ENCODE data around the gene OPA1.
"Not testable (repeated sequence)": the region's sequence is repeated elsewhere in the genome, so short reads cannot be mapped to it uniquely, and the experiment has no call there.

The OPA1 gene

DNA sequence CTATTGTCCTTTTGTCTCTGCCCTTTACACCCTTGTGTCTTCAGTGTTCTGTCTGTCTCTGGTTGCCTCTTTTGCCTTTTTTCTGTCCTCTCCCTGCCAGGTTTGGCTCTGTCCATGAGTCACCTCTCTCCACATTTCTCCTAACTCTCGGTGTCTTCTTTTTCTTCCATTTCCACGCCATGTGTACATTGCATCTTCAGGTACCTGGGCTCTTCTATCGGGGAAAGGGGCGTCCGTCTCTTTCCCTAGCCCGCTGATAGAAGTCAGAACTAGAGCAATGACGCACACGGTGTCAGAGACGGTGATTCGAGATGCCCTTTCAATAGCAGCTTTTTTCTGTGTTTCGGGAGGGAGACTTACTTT is 641 bp downstream of the OPA1 start:
- DNase-seq, result no peak

DNA sequence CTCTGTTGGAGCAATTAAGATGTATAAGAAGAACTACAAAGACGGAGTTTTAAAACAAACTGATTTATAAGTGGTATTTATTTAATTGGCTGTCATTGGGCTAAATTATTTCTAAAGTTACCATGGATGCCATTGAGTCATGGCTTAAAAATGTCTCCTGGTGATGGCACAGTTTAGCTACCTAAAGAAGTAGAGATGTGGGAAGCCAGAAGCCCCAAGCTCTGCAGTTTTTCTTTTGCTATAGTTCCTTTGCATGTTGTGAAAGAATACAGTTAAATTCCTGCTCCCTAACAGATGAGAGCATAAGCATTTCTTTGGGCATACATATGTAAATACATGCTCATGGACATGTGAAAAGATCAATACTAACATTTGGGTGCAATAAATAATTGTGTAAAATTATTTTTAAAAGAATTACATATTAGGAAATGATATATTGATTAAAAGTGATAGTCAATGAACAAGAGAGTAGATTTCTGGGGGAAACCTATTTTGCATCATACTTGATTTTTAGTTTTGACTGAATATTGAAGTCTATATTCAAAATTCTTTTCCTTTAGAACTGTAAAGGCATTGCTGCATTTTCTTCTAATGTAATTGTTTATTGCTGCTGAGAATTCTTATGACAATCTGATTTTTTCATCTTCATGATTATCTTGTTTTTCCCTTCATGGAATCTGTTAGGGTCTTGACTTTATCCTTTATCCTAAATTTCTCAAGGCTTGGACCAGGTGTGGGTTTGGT is 2.1 kb downstream of the OPA1 start:
- no peak for DNase-seq

DNA sequence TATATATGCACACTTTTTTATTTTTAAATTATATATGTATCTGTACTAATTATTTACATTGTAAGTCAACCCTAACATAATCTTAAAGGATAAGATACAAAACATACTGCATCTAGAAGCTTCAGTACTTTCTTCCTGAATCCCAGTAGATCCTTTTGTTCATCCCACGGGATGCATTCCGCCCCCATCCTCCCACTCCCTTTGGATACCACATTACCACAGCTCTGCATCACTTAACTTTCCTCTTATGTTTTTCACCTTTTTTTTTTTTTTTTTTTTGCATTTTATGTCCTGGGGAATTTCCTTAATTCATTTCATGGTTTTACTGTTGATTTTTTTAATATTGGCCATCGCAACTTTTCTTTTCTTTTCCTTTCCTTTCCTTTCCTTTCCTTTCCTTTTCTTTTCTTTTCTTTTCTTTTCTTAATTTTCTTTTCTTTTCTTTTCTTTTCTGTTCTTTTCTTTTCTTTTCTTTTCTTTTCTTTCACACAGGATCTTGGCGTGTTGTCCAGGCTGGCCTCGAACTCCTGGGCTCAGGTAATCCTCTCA is 3.0 kb downstream of the OPA1 start:
- no peak for DNase-seq

DNA sequence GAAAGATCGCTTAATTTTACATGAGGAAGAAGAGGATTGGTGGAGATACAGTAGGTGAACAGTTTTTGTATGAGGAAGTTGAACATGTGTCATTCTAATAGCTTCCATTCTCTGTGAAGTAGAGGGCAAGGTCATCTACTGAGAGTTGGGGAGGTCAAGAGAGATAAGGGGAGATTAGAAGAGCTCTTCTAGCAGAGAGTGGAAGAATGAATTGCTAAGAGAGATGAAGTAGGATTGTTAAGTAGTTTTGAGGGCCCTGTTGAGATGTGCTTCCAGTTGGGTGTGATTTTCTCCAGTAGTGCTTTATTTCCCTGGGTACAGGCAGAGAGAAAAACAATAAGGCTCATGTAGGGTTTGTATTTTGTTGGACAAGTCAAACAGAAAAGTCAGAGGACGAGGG is 5.2 kb downstream of the OPA1 start:
- no peak for DNase-seq

DNA sequence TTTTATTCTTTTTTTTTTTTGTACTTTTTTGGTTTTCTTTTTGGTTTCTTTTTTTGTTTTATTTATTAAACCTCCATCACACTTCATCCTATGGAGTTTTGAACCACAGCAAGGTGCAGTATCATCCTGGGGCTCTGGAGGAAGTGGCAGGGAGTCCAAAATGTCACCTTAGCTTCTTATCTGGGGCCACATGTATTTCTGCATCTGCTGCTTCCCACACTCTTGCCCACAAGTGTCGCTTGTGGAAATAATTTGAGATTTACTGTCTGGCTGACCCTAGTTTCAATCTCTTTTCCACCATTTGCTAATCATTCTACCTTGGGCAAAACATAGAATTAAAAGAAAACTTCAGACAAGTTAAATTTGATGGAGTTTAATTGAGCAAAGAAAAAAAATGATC is 6.4 kb downstream of the OPA1 start:
- DNase-seq, result no peak

DNA sequence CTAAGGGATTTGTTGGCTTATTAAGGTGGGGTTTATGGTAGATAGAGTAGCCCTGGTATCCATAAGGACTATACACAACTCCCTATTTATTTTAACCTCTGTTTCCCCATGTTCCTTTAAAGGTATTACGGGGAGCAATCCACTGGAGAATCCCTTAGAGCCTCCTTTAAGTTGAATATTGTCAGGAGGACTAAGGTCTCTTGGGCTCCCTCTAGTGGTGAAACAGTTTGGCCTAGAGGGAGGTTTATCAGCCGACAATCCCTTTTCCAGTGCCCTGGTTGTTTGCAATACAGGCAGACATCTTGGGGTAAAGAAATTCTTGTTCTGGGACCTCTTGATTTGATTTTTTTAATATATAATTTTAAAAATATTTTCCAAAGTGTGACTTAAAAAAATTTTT is 12.9 kb downstream of the OPA1 start:
- peak; percentile 22 for DNase-seq

DNA sequence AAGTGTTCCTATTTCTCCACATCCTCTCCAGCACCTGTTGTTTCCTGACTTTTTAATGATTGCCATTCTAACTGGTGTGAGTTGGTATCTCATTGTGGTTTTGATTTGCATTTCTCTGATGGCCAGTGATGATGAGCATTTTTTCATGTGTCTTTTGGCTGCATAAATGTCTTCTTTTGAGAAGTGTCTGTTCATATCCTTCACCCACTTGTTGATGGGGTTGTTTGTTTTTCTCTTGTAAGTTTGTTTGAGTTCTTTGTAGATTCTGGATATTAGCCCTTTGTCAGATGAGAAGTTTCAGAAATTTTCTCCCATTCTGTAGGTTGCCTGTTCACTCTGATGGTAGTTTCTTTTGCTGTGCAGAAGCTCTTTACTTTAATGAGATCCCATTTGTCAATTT is 13.9 kb downstream of the OPA1 start:
- not testable (repeated sequence) for DNase-seq

DNA sequence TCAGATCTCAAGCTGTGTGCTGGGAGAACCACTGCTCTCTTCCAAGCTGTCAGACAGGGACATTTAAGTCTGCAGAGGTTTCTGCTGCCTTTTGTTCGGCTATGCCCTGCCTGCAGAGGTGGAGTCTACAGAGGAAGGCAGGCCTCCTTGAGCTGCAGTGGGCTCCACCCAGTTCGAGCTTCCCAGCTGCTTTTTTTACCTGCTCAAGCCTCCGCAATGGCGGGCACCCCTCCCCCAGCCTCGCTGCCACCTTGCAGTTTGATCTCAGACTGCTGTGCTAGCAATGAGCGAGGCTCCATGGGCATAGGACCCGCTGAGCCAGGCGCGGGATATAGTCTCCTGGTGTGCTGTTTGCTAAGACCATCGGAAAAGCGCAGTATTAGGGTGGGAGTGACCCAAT is 17.5 kb downstream of the OPA1 start:
- not testable (repeated sequence) for DNase-seq

DNA sequence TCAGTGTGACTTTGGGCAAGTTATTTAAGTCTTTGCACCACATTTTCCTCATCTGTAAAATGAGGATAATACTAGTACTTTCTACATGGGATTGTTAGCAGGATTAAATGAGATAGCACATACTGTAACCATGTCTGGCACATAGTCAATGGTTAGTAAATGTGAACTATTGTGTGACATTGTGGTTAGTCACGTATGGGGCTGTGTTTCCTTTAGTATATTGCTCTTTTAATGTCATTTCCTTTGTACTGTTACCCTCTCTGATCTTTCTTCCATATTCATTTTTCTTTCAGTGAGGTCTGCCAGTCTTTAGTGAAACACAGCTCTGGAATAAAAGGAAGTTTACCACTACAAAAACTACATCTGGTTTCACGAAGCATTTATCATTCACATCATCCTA is 21.4 kb downstream of the OPA1 start:
- DNase-seq, result no peak

DNA sequence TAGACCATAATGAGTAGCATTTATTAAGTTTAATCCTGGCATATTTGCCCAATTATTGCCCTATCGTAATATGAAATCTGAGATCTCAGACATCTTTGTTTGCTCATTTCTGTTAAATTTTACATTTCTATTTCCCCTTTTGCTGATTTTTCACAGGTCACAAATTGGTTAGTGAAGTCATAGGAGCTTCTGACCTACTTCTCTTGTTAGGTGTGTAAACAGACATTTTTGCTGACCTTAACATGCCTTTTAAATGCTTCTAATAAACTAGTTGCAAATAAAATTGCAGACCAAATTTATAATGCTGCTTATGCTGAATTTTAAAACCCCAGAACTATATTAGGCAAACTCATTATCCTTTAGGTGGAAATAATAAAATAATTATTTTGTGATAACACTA is 24.6 kb downstream of the OPA1 start:
- no peak for DNase-seq

DNA sequence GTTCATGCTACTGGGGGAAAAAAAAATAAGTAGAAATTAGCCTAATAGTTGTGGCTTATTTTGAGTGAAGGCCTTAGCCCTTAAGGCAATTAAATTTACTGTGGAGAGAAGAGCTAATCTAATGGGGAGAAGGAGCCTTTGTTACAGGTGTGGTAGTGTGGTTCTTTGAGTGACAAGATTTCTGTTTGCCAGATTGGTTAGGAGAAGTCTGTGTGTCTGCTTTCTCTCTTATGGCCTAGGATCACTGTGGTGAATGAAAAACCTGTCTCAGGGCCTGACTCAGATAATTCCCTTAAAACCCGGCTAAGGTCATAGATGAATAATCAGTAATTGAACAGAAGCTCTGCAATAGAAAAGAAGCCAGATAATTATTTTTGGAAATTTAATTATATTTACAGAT is 27.0 kb downstream of the OPA1 start:
- no peak for DNase-seq

DNA sequence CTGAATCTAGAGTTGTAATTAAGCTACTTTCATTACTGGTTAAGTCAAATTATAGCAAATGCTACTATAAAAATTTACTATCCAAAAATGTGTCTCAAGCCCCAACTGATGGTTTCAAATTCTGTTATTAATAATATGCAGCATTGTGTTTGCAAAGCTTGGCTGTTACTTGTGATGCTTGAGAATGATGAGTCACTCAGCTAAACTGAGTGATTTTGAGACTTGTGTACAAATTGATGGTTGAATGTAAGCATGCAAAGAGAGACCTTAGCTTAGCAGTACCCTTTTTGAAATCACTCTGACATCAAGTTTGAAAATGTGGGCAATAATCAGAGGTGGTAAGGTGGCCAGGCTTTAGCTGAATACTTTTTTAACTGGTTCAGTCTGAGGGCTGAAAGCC is 27.6 kb downstream of the OPA1 start:
- DNase-seq, result no peak

DNA sequence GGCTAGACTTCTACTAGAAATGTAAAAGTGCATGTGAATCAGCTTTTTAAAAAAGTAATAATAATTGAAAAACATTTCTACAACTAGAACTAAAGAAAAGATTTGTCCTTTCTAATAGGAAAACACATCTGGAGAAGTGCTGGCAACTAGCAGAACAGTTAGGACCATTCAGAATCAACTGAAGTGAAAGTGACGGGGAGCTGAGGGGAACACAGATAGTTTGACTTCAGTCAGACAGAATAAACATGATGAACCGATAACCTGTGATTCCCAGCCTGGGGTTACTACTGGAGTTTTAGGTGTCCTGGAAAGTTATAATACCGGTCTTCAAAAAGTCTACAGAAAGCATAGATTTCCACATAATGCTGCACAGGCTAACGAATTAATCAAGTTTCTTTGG is 28.1 kb downstream of the OPA1 start:
- DNase-seq, result no peak

DNA sequence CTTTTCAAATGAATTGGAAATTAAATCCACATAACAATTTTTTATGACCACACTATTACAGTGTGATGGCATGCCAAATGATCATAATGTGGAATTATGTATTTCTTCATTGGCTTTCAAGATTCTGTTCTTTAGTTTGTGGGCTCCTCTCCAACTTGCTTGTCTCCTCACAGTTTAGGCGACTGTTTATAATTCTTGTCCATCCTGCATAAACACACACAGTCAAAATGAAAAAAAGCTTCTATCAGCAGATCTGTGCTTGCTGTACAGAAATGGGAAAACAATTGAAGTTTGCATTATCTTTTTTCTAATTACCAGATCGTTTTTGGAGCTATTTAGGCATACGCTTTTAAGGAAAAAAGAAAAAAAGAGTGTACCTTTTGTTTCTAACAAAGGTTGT is 37.0 kb downstream of the OPA1 start:
- no peak for DNase-seq

DNA sequence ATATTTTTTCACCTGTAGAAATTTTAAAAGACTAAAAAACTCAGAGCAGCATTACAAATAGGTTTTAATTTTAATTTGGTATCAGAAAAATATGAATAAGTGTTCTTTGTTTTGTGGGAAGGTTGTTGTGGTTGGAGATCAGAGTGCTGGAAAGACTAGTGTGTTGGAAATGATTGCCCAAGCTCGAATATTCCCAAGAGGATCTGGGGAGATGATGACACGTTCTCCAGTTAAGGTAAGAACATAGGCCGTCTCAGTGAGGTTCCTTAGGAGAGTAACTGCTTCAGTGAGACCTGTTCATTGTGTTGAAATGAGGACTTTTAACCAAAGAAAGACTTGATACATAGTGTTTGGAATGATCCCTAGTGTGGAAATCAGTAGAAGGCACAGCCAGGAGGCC is 44.8 kb downstream of the OPA1 start:
- no peak for DNase-seq

DNA sequence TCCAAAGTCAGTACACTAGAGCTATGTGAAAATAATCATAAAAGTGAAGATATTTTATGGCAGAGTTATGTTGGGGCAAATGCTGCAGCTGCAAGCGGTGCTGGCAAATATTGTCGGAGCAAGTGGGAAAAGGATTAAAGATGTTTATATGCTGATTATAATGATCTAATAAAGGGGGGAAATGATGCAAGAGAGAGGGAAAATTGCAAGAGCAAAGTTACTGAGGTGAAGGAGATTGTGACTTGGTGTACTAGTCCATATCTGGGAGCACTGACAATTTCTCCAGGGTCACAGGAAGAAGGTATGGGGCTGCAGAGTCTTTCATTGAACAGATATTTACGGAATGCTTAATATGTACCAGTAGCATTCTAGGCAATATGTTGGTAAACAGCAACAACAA is 45.8 kb downstream of the OPA1 start:
- no peak for DNase-seq

DNA sequence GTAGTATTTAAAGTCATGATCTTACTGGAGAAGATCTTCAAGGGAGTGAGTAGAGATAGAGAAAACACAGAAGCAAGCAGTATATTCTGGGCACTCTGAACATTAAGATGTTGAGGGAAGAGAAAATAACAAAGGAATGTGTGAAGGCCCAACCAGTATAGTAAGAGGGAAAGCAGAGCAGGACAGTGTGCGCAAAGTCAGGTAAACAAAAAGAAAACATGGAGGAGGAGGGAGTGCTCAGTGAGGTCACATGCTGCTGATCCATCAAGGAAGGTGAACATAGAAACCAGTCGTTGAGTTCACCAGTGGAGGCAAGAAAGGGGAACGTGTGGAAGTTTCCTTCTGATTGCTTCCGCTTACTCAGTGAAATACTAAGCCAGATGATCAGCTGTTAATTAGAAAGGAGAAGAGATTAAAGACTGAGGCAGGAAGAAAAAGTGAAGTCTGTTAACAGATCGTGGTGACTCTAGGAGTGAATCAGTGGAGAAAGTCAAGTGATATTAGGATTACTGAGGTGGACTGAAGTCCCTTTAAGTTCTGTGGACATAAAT is 47.2 kb downstream of the OPA1 start:
- DNase-seq, result no peak

DNA sequence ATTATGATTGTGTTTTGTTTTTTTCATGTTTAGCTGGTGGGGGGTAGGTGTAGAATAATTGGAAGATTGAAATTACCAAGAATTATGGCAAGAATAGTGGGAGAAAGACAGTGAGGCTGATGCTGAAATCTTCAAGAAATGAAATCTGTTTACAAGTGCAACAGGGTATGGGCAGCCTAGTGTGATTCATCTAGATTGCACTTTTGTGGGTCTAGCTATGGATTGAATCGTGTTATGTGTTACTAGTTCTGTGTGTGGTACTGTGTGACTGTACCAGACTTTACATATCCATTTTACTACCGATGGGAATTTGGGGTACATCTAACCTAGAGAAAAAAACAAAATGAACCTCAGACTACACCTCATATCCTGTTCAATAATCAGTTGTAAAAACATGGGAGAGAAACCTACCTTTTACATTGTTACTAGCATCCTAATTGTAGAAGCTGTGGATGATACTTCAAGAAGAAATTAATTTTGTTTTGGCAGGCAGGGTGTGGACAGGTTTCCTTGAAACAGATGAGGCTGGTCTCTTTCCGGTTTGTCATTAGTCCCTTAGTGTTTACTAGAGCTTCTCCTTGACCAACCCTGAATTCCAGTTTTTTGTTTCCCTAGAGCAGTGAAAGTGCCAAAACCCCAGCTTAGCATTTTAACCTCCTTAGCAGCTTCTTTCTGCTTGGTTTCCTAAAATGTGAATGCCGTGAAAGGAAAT is 47.9 kb downstream of the OPA1 start:
- DNase-seq, result no peak

DNA sequence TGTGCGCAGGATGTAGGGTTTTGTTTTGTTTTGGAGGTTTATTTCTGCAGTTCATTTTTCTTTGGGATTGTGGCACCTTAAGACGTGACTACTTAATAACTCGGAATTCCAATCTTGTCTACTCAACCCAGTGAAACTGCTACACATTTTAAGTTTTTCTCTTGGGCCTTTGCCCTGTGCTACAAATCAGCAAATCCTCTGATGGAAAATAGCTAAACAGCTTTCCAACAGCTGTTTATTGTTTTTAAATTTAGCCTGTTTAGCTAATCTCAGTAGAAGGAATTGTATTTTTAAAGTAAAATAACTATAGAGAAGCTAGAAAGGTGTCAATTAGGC is 48.4 kb downstream of the OPA1 start:
- DNase-seq, result no peak

DNA sequence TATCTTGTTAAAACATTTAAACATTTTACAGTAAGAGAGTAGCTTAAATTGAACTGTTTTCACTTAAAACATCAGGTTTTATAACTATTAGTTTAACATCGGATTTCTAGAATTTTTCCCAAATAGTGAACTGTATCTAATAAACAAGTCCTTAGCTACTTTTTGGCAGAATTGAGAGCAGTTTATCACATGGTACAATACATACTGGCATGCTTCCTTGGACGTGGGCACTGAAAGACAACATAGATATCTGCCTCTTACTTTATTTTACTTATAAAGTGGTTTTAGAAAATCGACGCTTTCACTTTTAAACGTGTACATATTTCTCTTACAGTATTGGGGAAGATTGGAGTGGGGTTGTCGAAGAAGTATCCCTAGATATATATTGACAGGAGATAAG is 52.8 kb downstream of the OPA1 start:
- no peak for DNase-seq

DNA sequence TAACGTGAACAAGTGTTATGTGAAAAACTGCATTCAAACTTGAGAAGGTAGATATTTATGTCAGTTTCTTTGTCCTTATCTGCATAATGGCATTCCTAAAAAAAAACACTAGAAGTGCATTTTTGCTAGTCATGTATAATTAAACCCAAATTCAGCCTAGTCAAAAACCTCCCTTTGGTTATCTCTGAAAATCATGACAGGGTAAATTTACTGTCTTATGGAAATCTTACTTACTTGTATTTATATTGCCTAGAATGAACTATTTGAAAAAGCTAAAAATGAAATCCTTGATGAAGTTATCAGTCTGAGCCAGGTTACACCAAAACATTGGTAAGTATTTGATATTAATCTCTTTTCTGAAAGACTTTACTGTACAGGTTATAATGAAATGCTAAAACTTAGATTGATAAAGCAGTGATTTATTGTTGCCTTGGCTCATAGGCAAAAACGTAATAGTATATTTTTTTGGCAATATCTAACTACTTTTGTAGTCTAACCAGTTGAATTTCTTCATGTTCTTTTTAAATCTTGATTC is 55.6 kb downstream of the OPA1 start:
- DNase-seq, result no peak

DNA sequence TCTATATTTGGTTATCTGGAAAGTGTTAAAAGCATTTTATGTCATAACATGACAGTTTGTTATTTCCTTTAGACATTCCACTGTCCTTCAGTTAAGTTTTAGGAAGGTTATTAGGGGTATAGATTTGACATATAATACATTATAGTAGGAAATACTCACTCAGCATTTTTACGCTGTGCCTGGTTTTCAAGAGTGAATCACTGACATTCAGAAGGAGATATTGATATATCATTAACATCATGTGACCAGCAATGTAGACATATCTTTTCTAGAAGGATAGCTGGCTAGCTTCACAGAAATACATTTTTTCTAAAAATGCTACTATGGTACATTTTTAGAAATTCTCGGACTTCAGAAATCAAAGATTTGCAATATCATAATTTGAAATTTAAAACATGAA is 57.6 kb downstream of the OPA1 start:
- DNase-seq, result no peak

DNA sequence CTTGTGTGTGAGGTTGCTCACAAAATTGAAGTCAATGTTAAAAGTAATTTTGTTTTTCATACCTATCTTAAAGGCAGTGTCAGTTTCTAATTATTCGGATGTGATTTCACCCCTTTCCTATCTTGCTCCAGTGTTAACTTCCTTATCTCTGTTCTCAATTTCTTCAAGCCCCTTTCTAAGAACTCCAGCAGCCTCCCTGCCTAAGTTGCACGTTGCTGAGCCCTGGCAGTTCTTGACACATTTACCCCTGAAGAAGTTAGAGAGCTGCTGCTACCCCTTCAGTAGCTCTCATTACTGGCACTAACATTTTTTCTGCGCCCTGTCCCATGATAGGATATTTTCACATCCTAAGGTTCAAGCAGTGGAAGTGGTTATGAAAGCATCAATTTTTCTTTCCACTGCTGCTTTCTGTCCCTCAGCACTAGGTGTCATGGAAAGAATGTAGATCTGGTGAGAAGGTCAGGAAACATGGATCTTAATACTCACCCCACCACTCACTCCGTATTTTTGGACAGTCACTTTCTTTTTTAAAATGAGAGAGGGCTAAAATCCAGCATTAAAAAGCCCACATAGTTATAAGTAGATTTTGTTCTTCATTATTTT is 62.9 kb downstream of the OPA1 start:
- no peak for DNase-seq

DNA sequence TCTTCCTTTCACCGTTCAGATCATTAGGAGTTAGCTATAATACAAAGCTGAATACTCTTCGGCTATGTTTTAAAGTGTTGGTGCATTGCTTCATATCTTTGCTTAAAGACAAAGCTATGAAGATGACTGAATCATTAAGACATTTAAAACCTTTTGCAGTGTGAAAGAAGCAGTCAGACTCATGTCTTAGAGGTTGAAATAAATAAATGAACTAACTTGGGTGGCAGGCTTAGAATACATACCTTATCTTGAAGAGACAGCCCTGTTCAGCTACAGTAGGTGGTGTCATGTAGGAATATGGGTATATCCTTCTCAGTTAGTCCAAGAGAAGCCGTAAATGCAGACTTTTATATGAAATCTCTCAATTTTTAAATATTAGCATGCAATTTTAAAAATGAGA is 63.4 kb downstream of the OPA1 start:
- DNase-seq, result no peak

All from NCI-H510A (cell line).